ENCODE measurements around the gene SYT14.

Gene SYT14

GRCh38 chr1:210003501-210003900 is 65.5 kb downstream of the SYT14 start:
- TF ChIP-seq CTCF (IDR thresholded peaks at IDR 0.05; ENCODE audit: extremely low read depth, missing control alignments) = no peak
- DNase-seq (ENCODE audit: low spot score) = no peak

- no peak for TF ChIP-seq CTCF (IDR thresholded peaks at IDR 0.05; ENCODE audit: extremely low read depth, missing control alignments)
- DNase-seq (ENCODE audit: low spot score) = no peak
Observed at GRCh38 chr1:210010161-210010560, 72.1 kb downstream of the SYT14 start.

DNA sequence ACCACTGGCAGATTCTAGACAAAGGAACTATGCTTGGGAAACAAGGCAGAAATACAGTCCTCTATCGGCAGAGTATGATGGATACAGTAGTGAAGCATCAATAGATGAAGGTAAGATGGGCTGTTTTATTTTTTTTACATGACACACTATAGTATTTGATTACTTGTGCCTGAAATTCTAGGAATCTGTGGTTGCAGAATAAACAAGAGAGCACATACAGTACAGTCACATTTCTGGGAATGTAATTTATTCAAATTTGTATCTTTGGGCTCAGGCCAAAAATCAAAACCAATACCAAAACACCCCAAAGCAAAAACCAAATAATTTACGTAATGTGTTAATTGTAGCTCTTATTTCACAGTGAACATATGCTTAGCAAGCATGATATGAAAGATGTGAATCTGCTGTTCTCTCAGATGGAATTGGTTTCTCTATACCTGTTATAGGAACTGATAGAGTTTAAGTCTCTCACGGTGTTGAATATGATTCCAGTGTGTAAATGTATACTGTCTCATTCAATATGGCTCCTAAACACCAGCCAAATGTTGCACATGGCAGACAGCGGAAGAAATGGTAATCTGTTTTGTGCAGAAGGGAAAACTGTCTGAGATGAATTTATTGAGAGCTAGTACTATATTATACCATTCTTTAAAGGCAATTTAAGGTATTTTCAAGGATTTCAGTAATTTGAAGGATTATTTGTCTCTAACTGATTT is 83.3 kb downstream of the SYT14 start:
- no peak for TF ChIP-seq CTCF (IDR thresholded peaks at IDR 0.05; ENCODE audit: extremely low read depth, missing control alignments)
- DNase-seq (ENCODE audit: low spot score) = no peak

GRCh38 chr1:210022044-210022443 is 84.0 kb downstream of the SYT14 start:
- no peak for TF ChIP-seq CTCF (IDR thresholded peaks at IDR 0.05; ENCODE audit: extremely low read depth, missing control alignments)
- no peak for DNase-seq (ENCODE audit: low spot score)

- TF ChIP-seq CTCF (IDR thresholded peaks at IDR 0.05; ENCODE audit: extremely low read depth, missing control alignments) = no peak
- DNase-seq (ENCODE audit: low spot score) = no peak
Observed at GRCh38 chr1:210024282-210024681, 86.3 kb downstream of the SYT14 start.

GRCh38 chr1:210024996-210025395 is 87.0 kb downstream of the SYT14 start:
- no peak for DNase-seq (ENCODE audit: low spot score)
- no peak for TF ChIP-seq CTCF (IDR thresholded peaks at IDR 0.05; ENCODE audit: extremely low read depth, missing control alignments)

DNA sequence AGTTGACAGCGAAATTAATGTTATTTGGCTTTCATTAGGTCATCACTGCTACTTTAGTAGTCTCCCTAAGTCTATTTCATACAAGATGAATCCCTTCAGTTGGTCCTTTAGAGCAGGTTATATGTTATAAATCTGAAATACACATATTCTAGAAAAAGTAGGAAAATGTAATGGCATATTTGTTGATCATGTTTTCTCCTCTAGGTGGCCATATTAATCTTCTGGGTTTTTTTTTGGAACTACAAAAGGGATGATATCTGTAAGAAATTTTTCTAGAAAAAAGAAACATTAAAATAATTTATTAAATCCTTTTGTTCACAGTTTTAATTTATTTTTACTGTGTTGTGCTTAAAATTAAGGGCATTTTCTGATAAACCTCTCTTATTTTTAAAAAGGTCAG is 87.9 kb downstream of the SYT14 start:
- TF ChIP-seq CTCF (IDR thresholded peaks at IDR 0.05; ENCODE audit: extremely low read depth, missing control alignments) = no peak
- DNase-seq (ENCODE audit: low spot score) = no peak

All from GM20000 (cell line).